ENCODE measurements around the gene CRELD2.

DNA sequence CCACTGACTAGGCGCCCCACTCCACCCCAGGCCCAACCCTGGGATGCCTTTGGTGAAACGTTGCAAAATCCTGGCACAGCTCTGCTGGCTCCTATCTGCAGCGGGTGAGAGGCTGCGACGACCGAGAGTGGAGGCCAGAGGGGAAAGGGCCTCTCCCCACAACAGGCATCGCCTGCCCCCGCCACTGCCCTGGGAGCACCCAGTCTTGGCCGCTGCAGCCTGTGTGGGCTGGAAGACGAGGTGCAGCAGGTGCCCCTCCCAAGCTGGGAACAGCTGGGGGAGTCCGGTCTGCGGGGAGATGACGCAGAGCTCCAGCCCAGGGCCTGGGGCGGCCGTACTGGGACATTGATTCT is 38.0 kb downstream of the CRELD2 start:
- TF ChIP-seq CTCF (IDR thresholded peaks at IDR 0.05) (no peak), EP300 (IDR thresholded peaks at IDR 0.05) (no peak), POLR2A (IDR thresholded peaks at IDR 0.05) (no peak)

Data from suprapubic skin (tissue), 3 donors.